ENCODE data around the gene MAPK10. TPM values are rescaled to one million over a fixed set of nuclear protein-coding genes. Genes with fewer than 3 reads are reported as not detected.

Gene MAPK10
- total RNA-seq, 2 experiments from 2014 or later, result not detected

DNA sequence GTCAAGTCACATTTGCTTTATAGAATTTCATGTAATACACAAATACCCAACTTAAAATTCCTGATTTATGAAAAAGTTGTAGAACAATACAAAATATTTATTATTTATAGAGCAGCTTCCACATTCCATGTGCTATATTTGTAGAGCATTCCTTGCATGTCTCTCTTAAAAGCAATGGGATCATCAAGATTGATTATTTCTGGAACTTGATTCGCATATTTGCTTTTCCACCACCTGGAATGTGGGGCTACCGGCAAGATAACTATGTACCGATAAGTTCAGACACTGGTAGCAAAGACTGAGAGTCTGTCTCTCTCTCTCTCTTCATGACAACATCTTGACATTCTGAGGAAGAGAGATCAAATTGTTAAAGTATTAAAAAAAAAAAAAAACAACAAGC is 59.3 kb downstream of the MAPK10 start:
- Mint-ChIP-seq H3K27me3 (ENCODE audit: low read depth) (no peaks in the 10 kb centered on the region), H3K36me3 (ENCODE audit: low read depth) (no peaks in the 10 kb centered on the region), H3K4me3 (no peak overlapping the region), H3K27ac (no peak overlapping the region), H3K9me3 (ENCODE audit: insufficient read depth) (no peaks in the 10 kb centered on the region), H3K4me1 (ENCODE audit: low read depth) (no peaks in the 10 kb centered on the region)
- DNase-seq (no peak), ATAC-seq (no peak)
- ChIA-PET CTCF (no interaction called here), POLR2A (no interaction called here)

DNA sequence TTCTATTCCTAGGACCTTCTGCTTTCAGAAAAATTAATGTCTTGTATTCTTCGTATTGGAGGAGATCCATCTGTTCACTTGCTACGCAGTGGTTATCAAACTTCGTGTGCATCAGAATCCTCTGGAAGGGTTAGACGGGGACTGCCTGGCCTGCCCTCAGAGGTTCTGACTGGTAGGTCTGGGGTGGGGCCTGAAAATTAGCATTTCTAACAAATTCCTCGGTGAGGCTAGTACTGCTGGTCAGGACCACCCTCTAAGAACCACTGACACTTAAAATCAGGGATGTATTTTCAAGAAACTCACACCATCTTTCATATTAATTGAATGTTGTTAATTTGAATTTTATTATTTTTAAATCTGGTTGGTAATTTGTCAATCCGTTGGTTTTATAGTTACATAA is 63.0 kb downstream of the MAPK10 start:
- H3K36me3 Mint-ChIP-seq (ENCODE audit: low read depth), result no peaks in the 10 kb centered on the region
- no peak overlapping the region for H3K27ac Mint-ChIP-seq
- no peak overlapping the region for H3K4me3 Mint-ChIP-seq
- ChIA-PET CTCF (no interaction called here), POLR2A (no interaction called here)
- no peaks in the 10 kb centered on the region for H3K27me3 Mint-ChIP-seq (ENCODE audit: low read depth)
- DNase-seq, result no peak
- no peak for ATAC-seq
- H3K4me1 Mint-ChIP-seq (ENCODE audit: low read depth), result no peaks in the 10 kb centered on the region
- H3K9me3 Mint-ChIP-seq (ENCODE audit: insufficient read depth), result no peaks in the 10 kb centered on the region

DNA sequence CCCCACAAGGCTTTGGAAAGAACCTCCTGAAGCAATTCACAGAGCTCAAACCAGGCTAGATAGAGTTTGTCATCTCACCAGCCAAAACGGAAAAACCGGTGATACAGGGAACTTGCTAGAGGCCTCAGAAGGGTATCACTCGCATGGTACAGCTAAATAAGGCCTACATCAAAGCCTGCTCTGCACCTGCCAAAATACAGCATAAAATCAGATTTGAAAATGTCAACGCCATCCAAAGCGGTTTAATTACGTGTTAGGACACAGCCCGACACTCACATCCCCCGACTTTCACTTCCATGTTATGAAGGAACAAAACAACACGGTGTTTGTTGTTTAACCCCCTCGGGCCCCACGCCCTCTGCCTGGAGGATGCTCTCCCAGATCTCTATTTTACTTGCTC is 65.0 kb downstream of the MAPK10 start:
- no peaks in the 10 kb centered on the region for H3K27me3 Mint-ChIP-seq (ENCODE audit: low read depth)
- ChIA-PET POLR2A (no interaction called here), CTCF (no interaction called here)
- H3K9me3 Mint-ChIP-seq (ENCODE audit: insufficient read depth), result no peaks in the 10 kb centered on the region
- DNase-seq (no peak), ATAC-seq (no peak)
- H3K4me3 Mint-ChIP-seq, result no peak overlapping the region
- no peaks in the 10 kb centered on the region for H3K4me1 Mint-ChIP-seq (ENCODE audit: low read depth)
- H3K27ac Mint-ChIP-seq, result no peak overlapping the region
- no peaks in the 10 kb centered on the region for H3K36me3 Mint-ChIP-seq (ENCODE audit: low read depth)

DNA sequence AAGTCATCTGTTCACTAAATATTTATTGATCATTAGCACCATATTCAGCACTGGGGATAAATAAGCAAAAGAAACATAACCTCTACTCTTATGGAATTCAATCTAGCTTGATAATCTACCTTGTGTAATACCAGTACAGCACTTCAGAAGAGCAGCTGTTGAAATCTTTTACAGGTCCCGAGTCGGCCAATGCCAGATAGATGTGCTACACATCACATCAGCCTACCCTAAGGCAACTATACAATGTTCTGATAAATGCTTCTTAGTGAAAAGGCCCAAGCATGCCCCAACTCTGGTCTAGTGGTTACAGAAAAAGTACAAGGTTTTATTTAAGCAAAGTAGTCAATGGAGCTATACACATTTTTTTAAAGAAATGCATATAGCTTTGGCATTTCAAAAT is 68.7 kb downstream of the MAPK10 start:
- no peak overlapping the region for H3K27ac Mint-ChIP-seq
- ChIA-PET CTCF (no interaction called here), POLR2A (no interaction called here)
- ATAC-seq (no peak), DNase-seq (no peak)
- no peaks in the 10 kb centered on the region for H3K27me3 Mint-ChIP-seq (ENCODE audit: low read depth)
- H3K9me3 Mint-ChIP-seq (ENCODE audit: insufficient read depth), result no peaks in the 10 kb centered on the region
- no peak overlapping the region for H3K4me3 Mint-ChIP-seq
- no peaks in the 10 kb centered on the region for H3K4me1 Mint-ChIP-seq (ENCODE audit: low read depth)
- no peaks in the 10 kb centered on the region for H3K36me3 Mint-ChIP-seq (ENCODE audit: low read depth)

DNA sequence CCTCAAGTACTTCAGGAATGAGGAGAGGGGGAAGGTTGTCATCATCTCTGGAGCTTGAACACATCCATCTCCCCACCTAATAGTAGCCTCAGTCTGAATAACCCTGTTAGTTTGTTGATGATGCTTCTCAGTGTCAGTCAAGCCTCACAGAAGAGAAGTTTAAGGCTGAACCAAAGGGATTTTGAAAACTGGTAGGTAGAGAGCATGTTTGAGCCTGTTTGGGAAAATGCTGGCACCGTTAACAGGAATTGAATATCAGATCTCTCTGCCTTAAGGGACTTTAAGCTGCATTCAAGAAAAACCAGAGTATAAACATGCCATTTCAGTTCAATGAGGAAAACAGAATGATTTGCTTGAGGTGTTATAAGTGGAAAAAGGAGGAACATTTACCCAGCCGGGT is 73.1 kb downstream of the MAPK10 start:
- ATAC-seq (no peak), DNase-seq (no peak)
- Mint-ChIP-seq H3K9me3 (ENCODE audit: insufficient read depth) (no peaks in the 10 kb centered on the region), H3K36me3 (ENCODE audit: low read depth) (no peaks in the 10 kb centered on the region), H3K4me1 (ENCODE audit: low read depth) (no peaks in the 10 kb centered on the region), H3K4me3 (no peak overlapping the region), H3K27ac (no peak overlapping the region), H3K27me3 (ENCODE audit: low read depth) (peaks cover 2% of the 10 kb centered on the region)
- ChIA-PET CTCF (no interaction called here), POLR2A (no interaction called here)

DNA sequence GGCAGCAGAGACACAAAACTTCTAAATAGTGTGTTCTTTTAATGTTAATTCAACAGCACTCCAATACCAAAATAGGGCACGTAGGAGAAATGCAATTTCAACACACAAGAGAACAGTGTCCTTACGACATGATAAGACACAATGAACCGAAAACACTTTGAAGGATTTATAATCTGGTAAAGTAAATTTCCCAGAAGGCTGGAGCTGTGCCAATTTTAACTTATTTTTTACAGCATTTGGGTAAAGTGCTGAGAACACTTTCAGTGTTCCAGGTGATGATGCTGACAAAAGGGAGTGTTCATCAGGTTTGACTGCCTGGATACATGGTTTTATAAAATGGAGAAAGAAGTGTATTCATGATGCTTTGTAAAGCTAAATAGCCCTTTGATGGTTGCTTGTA is 76.5 kb downstream of the MAPK10 start:
- H3K36me3 Mint-ChIP-seq (ENCODE audit: low read depth), result no peaks in the 10 kb centered on the region
- H3K4me3 Mint-ChIP-seq, result no peak overlapping the region
- H3K9me3 Mint-ChIP-seq (ENCODE audit: insufficient read depth), result no peaks in the 10 kb centered on the region
- H3K27me3 Mint-ChIP-seq (ENCODE audit: low read depth), result peaks cover 2% of the 10 kb centered on the region
- CTCF ChIA-PET, result no interaction called here
- H3K4me1 Mint-ChIP-seq (ENCODE audit: low read depth), result no peaks in the 10 kb centered on the region
- H3K27ac Mint-ChIP-seq, result no peak overlapping the region
- ATAC-seq (no peak), DNase-seq (no peak)
- POLR2A ChIA-PET, result no interaction called here

DNA sequence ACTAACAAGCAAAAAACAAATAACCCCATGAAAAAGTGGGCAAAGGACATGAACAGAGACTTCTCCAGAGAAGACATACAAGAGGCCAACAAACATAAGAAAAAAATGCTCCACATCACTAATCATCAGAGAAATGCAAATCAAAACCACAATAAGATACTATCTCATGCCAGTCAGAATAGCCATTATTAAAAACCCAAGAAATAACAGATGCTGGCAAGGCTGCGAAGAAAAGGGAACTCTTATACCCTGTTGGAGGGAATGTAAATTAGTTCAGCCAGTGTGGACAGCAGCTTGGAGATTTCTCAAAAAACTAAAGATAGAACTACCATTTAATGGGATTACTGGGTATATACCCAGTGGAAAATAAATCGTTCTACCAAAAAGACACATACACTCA is 79.6 kb downstream of the MAPK10 start:
- no peak overlapping the region for H3K4me3 Mint-ChIP-seq

DNA sequence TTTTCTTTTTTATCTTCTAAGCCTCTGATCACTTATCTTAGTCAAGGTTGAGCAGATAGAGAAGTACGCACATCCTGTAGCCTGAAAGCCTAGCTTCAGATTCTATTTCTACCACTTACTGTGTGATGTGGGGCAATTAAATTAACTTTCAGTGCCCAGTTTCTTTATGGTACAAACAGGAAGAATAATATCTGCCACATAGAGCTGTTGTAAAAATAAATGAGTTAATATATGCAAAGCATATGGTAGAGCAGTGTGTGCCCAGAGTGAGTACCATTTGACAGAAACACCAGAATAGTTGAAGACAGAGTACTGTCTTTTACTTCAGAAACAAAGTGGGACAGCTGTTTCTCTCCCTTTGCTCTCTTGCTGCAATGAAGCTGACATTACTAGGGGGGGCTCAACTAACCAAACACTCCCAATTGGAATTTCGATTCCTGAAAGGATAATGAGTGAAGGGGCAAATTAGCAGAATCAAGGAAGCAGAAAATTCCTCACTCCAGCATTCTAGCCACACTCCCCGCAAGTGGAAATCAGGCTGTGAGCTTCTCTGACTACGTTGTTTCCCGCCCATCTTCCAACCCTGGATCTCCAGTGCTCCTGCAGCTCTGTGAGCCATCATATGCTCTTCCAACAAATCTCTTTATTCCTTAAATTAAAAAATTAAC is 80.4 kb downstream of the MAPK10 start:
- Mint-ChIP-seq H3K4me1 (ENCODE audit: low read depth) (no peaks in the 10 kb centered on the region), H3K27me3 (ENCODE audit: low read depth) (peaks cover 2% of the 10 kb centered on the region), H3K4me3 (no peak overlapping the region), H3K27ac (no peak overlapping the region), H3K36me3 (ENCODE audit: low read depth) (no peaks in the 10 kb centered on the region), H3K9me3 (ENCODE audit: insufficient read depth) (no peaks in the 10 kb centered on the region)
- POLR2A ChIA-PET, result no interaction called here
- DNase-seq (no peak), ATAC-seq (no peak)
- CTCF ChIA-PET, result no interaction called here

More for the DNA sequence above, 79.6 kb downstream of the MAPK10 start:
- Mint-ChIP-seq H3K36me3 (ENCODE audit: low read depth) (no peaks in the 10 kb centered on the region), H3K9me3 (ENCODE audit: insufficient read depth) (no peaks in the 10 kb centered on the region), H3K27ac (no peak overlapping the region), H3K27me3 (ENCODE audit: low read depth) (peaks cover 2% of the 10 kb centered on the region), H3K4me1 (ENCODE audit: low read depth) (no peaks in the 10 kb centered on the region)
- ChIA-PET CTCF (no interaction called here), POLR2A (no interaction called here)
- ATAC-seq (no peak), DNase-seq (no peak)

DNA sequence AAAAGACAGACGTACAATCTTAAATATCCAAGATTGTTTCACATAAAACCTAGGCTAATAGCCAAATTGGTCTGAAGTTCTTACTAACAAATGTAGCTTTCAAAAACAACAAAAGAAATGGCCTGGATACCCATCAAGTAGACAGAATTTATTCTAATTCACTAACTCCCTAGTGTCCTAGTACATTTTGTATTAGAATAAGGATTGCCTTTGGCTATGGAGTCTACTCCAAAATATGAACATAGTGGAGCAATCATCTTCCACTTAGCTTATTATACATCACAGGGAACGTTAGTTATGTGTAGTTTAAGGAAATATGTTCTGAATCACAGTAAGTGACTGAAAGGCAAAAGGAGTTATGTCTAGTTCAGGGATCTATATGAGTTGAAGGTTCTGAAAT is 81.7 kb downstream of the MAPK10 start:
- DNase-seq, result no peak
- Mint-ChIP-seq H3K36me3 (ENCODE audit: low read depth) (no peaks in the 10 kb centered on the region), H3K4me1 (ENCODE audit: low read depth) (no peaks in the 10 kb centered on the region), H3K27ac (no peak overlapping the region), H3K4me3 (no peak overlapping the region), H3K9me3 (ENCODE audit: insufficient read depth) (no peaks in the 10 kb centered on the region), H3K27me3 (ENCODE audit: low read depth) (no peaks in the 10 kb centered on the region)
- ChIA-PET POLR2A (no interaction called here), CTCF (no interaction called here)
- ATAC-seq, result no peak

DNA sequence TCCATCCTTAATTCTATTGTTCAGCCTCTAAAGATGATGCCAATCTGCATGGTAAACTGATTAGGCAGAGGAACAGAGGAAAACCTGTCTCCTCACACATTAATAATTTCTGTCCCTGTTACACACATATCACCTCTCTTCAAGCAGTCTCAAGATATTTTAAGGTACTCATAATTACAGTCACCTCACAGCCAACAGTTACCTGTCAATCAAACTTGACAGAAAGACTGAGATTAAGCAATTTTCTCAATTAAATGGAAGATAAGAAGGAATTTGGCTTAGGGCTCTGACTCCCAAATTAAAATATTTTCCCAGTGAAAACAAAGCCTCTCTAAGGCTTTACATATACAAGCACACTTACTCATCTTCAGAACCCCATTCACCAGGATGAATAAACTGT is 85.2 kb downstream of the MAPK10 start:
- H3K27me3 Mint-ChIP-seq (ENCODE audit: low read depth), result no peaks in the 10 kb centered on the region
- DNase-seq, result no peak
- H3K36me3 Mint-ChIP-seq (ENCODE audit: low read depth), result no peaks in the 10 kb centered on the region
- H3K4me3 Mint-ChIP-seq, result no peak overlapping the region
- H3K4me1 Mint-ChIP-seq (ENCODE audit: low read depth), result no peaks in the 10 kb centered on the region
- CTCF ChIA-PET, result no interaction called here
- H3K27ac Mint-ChIP-seq, result no peak overlapping the region
- H3K9me3 Mint-ChIP-seq (ENCODE audit: insufficient read depth), result no peaks in the 10 kb centered on the region
- ATAC-seq, result no peak
- POLR2A ChIA-PET, result no interaction called here

DNA sequence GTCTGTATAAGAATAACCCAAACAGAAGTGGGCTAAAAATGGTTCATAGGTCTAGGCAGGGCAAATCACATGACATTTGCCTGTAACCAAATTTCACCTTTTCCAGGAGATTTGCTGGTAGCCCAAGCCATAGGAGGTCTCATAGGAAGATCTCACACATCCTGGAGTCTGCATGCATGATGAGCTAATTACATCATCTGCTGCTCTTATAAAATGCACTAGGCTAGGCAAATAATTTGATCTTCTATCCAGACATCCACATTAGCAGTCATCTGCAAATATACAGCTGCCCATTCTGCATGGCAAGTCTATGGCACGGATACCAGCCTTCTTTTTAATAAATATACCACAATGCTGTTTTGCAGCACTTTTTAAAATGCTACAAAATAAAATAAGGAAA is 87.2 kb downstream of the MAPK10 start:
- POLR2A ChIA-PET, result no interaction called here

DNA sequence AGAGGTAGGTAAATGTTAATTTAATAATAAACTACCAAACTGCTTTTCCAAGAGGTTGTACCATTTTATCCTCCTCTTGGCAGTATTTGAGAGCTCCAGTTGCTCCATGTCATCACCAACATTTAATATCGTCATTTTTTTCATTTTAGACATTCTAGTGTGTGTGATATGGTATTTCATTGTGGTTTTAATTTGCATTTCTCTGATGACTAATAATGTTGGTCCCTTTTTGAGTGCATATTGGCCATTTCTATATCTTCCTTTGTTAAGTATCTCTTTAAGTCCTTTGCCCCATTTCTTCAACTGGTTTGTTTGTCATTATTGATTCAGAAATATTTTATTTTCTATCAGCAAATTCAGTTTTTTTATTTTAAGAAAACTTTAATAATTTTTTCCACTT is 88.8 kb downstream of the MAPK10 start:
- POLR2A ChIA-PET, result no interaction called here
- DNase-seq, result no peak
- Mint-ChIP-seq H3K9me3 (ENCODE audit: insufficient read depth) (no peaks in the 10 kb centered on the region), H3K4me1 (ENCODE audit: low read depth) (no peaks in the 10 kb centered on the region), H3K27ac (no peak overlapping the region), H3K27me3 (ENCODE audit: low read depth) (no peaks in the 10 kb centered on the region), H3K36me3 (ENCODE audit: low read depth) (no peaks in the 10 kb centered on the region), H3K4me3 (no peak overlapping the region)
- ATAC-seq, result no peak
- CTCF ChIA-PET, result no interaction called here

More for the DNA sequence above, 87.2 kb downstream of the MAPK10 start:
- no peaks in the 10 kb centered on the region for H3K27me3 Mint-ChIP-seq (ENCODE audit: low read depth)
- ATAC-seq (no peak), DNase-seq (no peak)
- H3K27ac Mint-ChIP-seq, result no peak overlapping the region
- H3K36me3 Mint-ChIP-seq (ENCODE audit: low read depth), result no peaks in the 10 kb centered on the region
- CTCF ChIA-PET, result no interaction called here
- no peak overlapping the region for H3K4me3 Mint-ChIP-seq
- H3K4me1 Mint-ChIP-seq (ENCODE audit: low read depth), result no peaks in the 10 kb centered on the region
- no peaks in the 10 kb centered on the region for H3K9me3 Mint-ChIP-seq (ENCODE audit: insufficient read depth)

DNA sequence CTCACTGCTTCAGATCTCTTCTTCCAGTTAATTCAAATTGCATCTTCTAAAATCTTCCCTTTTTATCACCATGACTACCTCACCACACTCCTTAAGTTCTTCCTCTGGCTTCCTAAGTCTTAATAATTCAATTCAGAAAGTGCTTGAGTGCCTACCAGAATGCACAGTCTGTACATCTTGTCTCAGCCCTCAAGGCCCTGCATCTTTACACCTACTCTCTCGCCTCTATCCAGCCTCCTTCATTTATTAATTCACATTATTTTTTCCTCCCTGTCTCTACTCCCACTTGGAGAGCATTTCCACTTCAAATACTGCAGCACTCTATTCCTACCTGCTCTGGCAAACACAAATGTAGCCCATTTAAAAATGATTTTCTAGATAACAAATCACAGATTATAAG is 90.5 kb downstream of the MAPK10 start:
- DNase-seq (no peak), ATAC-seq (no peak)
- H3K4me1 Mint-ChIP-seq (ENCODE audit: low read depth), result no peaks in the 10 kb centered on the region
- no peaks in the 10 kb centered on the region for H3K27me3 Mint-ChIP-seq (ENCODE audit: low read depth)
- POLR2A ChIA-PET, result no interaction called here
- H3K4me3 Mint-ChIP-seq, result no peak overlapping the region
- no peak overlapping the region for H3K27ac Mint-ChIP-seq
- CTCF ChIA-PET, result no interaction called here
- no peaks in the 10 kb centered on the region for H3K9me3 Mint-ChIP-seq (ENCODE audit: insufficient read depth)
- no peaks in the 10 kb centered on the region for H3K36me3 Mint-ChIP-seq (ENCODE audit: low read depth)

Data from activated CD8-positive, alpha-beta T cell treated with anti-CD3 and anti-CD28 coated beads, Interleukin-2, amount 10 ng/mL, durations not matched to agents 7 days and 5 days (primary cell).